DND-41 (cell line): ENCODE data around the gene NUBP2.

Source experiments
- ATAC-seq: fragments of 200-7000 bp; cut with Tn5 transposase; 3 replicates; pipeline ENCODE4 v1.9.1; 2021; ENCODE audit warnings: low read depth; ENCODE audit not compliant: insufficient read depth
- DNase-seq: peaks from one replicate; pipeline ENCODE4 v3.0.0-alpha.2; 2020
- H2AFZ ChIP-seq: 2 replicates; pipeline ENCODE4 v1.6.0; 2012; ENCODE audit warnings: low read depth, low read length
- H3K27ac ChIP-seq: 2 replicates; pipeline ENCODE4 v1.5.1; 2012; ENCODE audit warnings: low read length, inconsistent platforms
- H3K27me3 ChIP-seq: fragments of 200-600 bp; sonication (generic); 2 replicates; pipeline ENCODE4 v1.6.0; 2012; ENCODE audit warnings: low read length, mild to moderate bottlenecking, inconsistent platforms; ENCODE audit not compliant: insufficient read depth, poor library complexity
- H3K36me3 ChIP-seq: 2 replicates; pipeline ENCODE4 v1.5.1; 2012; ENCODE audit warnings: low read length, inconsistent platforms; ENCODE audit not compliant: insufficient read depth
- H3K4me1 ChIP-seq: 2 replicates; pipeline ENCODE4 v1.5.1; 2012; ENCODE audit warnings: mild to moderate bottlenecking, low read length; ENCODE audit not compliant: insufficient read depth
- H3K4me2 ChIP-seq: 2 replicates; pipeline ENCODE4 v1.6.0; 2012; ENCODE audit warnings: mild to moderate bottlenecking, moderate library complexity, low read length, inconsistent platforms; ENCODE audit not compliant: insufficient read depth
- H3K4me3 ChIP-seq, 2 experiments: fragments of 200-600 bp in 1 of 2; shearing (Covaris generic) in 1 of 2; 2 replicates each; pipeline ENCODE4 v1.5.1; 2012 to 2016; ENCODE audit warnings: inconsistent platforms in 2 of 2, low read length in 2 of 2, mild to moderate bottlenecking in 2 of 2, low read depth in 1 of 2, moderate library complexity in 1 of 2
- H3K79me2 ChIP-seq: 2 replicates; pipeline ENCODE4 v1.6.0; 2012; ENCODE audit warnings: low read length, inconsistent platforms; ENCODE audit not compliant: insufficient read depth
- H3K9ac ChIP-seq: 2 replicates; pipeline ENCODE4 v1.6.0; 2012; ENCODE audit warnings: low read depth, mild to moderate bottlenecking, inconsistent platforms, low read length, moderate library complexity
- H3K9me3 ChIP-seq: 2 replicates; pipeline ENCODE4 v1.5.1; 2012; ENCODE audit warnings: low read length, moderate library complexity, mild to moderate bottlenecking, inconsistent platforms; ENCODE audit not compliant: insufficient read depth, severe bottlenecking
- H4K20me1 ChIP-seq: 2 replicates; pipeline ENCODE4 v1.6.0; 2012; ENCODE audit warnings: low read length; ENCODE audit not compliant: insufficient read depth
- EZH2 ChIP-seq: IDR thresholded peaks from 3 replicates; pipeline ENCODE4 v1.6.1; 2012; ENCODE audit warnings: borderline replicate concordance, low read depth, mild to moderate bottlenecking, moderate library complexity, low read length, inconsistent platforms; ENCODE audit not compliant: severe bottlenecking
- TF ChIP-seq, protein P1 (sequence below): IDR thresholded peaks from 2 replicates; pipeline ENCODE4 v1.5.1; 2012; ENCODE audit warnings: borderline replicate concordance, low read length, moderate library complexity, mild to moderate bottlenecking; ENCODE audit not compliant: poor library complexity, severe bottlenecking; ENCODE audit errors: extremely low read depth

Gene NUBP2

DNA sequence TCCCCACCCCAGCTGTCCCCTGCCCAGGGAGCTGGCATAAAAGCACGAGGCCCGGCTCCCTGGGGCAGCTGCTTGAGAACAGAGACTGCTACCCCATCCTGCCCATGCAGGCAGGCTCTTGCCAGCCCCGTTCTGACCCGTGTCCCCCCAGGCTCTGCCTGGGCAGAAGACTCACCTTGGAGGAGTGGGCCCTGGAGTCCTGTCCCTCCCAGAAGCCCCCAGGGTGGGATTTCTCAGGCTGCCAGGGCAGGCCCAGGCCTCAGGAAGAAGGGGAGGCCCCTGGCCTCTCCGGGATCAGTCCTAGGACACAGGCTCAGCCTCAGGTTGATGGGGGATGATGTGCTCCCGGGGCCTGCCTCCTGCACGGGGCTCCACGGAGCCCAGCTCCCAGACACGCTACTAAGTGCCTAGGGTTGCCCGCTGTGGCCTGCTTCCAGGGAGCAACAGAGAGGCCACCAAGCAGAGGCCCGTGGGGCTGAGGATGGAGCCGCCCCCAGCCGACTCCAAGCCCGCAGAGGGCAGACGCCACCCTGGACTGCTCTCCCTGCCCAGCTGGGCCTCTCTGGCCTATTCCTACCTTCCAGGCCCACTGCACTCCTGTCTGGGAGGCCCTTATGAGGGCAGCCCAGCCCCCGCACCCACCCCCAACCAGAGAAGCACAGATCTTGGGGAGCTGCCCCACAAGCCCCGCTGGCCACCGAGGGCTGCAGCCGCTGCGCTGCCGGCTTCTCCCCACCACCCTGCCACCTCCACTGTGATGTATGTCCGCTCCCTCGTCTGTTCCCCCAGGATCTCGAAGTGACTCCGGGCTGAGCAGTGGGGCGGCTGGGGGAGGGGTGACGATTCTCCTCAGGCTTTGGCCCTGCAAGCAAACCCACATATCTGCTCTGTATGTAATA lies 13.1 kb upstream of the NUBP2 start:
- TF ChIP-seq, protein P1, sequence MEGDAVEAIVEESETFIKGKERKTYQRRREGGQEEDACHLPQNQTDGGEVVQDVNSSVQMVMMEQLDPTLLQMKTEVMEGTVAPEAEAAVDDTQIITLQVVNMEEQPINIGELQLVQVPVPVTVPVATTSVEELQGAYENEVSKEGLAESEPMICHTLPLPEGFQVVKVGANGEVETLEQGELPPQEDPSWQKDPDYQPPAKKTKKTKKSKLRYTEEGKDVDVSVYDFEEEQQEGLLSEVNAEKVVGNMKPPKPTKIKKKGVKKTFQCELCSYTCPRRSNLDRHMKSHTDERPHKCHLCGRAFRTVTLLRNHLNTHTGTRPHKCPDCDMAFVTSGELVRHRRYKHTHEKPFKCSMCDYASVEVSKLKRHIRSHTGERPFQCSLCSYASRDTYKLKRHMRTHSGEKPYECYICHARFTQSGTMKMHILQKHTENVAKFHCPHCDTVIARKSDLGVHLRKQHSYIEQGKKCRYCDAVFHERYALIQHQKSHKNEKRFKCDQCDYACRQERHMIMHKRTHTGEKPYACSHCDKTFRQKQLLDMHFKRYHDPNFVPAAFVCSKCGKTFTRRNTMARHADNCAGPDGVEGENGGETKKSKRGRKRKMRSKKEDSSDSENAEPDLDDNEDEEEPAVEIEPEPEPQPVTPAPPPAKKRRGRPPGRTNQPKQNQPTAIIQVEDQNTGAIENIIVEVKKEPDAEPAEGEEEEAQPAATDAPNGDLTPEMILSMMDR = no peak
- no peak for TF ChIP-seq EZH2
- no peak overlapping the region for H3K9ac ChIP-seq

DNA sequence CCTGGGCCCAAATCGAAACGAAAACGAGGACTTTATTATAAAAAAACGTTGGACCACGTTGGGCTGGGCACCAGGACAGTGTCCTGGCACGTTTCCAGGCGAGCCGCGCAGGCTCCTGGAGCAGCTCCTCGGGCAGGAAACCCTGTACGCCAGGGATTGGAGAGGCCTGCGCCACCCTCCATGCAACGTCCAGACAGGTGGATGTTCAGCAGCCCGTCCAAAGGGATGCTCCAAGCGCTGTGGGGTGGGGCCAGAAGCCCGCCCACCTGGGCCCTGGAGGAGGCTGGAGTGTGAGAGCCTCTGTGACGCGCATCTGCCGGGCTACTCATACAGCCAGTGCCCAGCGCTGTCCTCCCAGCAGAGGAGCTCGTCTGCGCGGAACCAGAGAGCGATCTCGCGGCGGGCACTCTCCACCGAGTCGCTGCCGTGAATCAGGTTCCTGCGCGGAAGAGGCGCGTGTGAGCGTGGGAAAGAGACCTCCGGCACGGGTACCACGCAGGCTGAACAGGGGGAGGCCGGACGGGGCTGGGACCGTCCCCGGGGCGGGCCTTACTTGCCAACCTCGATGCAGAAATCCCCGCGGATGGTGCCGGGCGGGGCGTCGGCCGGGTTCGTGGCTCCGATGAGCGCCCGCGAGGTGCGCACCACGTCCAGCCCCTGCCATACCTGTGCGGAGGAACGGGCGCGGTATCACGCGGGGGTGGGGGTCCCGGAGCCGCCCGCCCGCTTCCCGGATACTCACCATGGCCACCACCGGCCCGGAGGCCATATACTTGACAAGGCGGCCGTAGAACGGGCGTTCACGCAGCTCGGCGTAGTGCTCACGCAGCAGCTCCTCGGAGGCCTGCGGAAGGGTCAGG lies 12.2 kb upstream of the NUBP2 start:
- H3K4me2 ChIP-seq = peak overlapping the region; percentile 22; the same call in 1 of the 2 replicates
- ATAC-seq (no peak), DNase-seq (no peak)
- H3K36me3 ChIP-seq = peaks cover 64% of the 10 kb centered on the region
- H2AFZ ChIP-seq = no peak overlapping the region
- H3K27ac ChIP-seq = no peak overlapping the region
- no peak overlapping the region for H3K4me3 ChIP-seq
- no peaks in the 10 kb centered on the region for H3K27me3 ChIP-seq
- H3K4me1 ChIP-seq = peaks cover 31% of the 10 kb centered on the region
- TF ChIP-seq EZH2 = no peak
- TF ChIP-seq, protein P1 = no peak
- H3K79me2 ChIP-seq = peaks cover 42% of the 10 kb centered on the region
- H3K9ac ChIP-seq = no peak overlapping the region
- H4K20me1 ChIP-seq = peaks cover 29% of the 10 kb centered on the region
- no peaks in the 10 kb centered on the region for H3K9me3 ChIP-seq

More for the DNA sequence above, 13.1 kb upstream of the NUBP2 start:
- no peak for ATAC-seq
- Histone ChIP-seq H3K79me2 (peaks cover 33% of the 10 kb centered on the region), H3K4me3 (no peak overlapping the region), H3K36me3 (peaks cover 64% of the 10 kb centered on the region), H3K4me2 (peak overlapping the region; percentile 22; the same call in 1 of the 2 replicates), H2AFZ (no peak overlapping the region), H3K4me1 (peaks cover 22% of the 10 kb centered on the region), H3K27ac (no peak overlapping the region), H3K9me3 (no peaks in the 10 kb centered on the region), H3K27me3 (no peaks in the 10 kb centered on the region), H4K20me1 (peaks cover 20% of the 10 kb centered on the region)
- DNase-seq = no peak

DNA sequence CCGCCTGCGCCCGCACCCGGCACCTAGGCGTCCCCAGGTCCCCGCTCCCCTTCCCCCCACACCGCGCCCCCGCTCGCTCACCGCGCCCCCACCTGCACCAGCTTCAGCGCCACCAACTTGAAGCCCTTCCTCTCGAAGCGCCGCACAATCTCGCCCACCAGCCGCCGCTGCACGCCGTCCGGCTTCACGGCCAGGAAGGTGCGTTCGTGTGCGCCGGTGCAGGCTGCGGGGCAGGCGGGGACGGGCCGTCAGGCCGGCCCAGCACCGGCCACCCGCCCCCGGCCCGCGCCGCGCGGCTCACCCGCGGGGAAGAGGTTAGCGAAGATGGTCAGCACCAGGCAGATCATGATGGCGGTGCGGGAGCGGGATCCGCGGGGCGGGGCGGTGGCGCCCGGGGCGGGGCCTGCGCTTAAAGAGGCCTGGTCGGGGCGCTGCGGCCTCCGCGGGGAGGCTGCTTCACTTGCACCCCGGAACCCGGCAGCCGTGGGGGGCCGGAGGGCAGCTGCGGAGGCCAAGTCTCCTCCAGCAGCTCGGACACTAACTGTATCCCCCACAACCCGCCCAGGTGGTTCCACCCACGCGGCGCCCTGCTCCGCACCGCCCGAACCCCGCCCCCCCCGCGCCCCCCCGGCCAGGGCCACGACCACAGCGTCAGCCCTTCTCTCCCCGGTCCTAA lies 11.4 kb upstream of the NUBP2 start, which contains the start of gene NME3:
NME3 (minus strand) TSS at position 356 of the 676 bp plus-strand sequence; CDS start at position 347, 9 bp downstream.
- H3K9ac ChIP-seq = peak within 1 kb of the TSS; percentile 99
- peaks cover 44% of the 10 kb centered on the region for H3K79me2 ChIP-seq
- H3K4me3 ChIP-seq = peak within 1 kb of the TSS; percentile 54 to 90; a peak in 3 of 4 replicates
- peaks cover 64% of the 10 kb centered on the region for H3K36me3 ChIP-seq
- TF ChIP-seq, protein P1 = no peak
- TF ChIP-seq EZH2 = no peak
- H4K20me1 ChIP-seq = peaks cover 37% of the 10 kb centered on the region
- peak within 1 kb of the TSS; percentile 93; the same call in 1 of the 2 replicates for H2AFZ ChIP-seq
- no peaks in the 10 kb centered on the region for H3K27me3 ChIP-seq
- no peak for DNase-seq
- ATAC-seq = no peak
- peak within 1 kb of the TSS; percentile 83 for H3K27ac ChIP-seq
- peak within 1 kb of the TSS; percentile 98 for H3K4me2 ChIP-seq
- no peaks in the 10 kb centered on the region for H3K9me3 ChIP-seq
- peaks cover 32% of the 10 kb centered on the region for H3K4me1 ChIP-seq
